CD4-positive, alpha-beta T cell treated with Interleukin-10 for 1 hour (primary cell): ENCODE results near the gene PPP2R2D.
"Not testable (repeated sequence)": the region's sequence is repeated elsewhere in the genome, so short reads cannot be mapped to it uniquely, and the experiment has no call there.

Experiments used
- DNase-seq: peaks from one replicate; pipeline ENCODE4 v3.0.0-alpha.2; 2020

PPP2R2D gene

DNA sequence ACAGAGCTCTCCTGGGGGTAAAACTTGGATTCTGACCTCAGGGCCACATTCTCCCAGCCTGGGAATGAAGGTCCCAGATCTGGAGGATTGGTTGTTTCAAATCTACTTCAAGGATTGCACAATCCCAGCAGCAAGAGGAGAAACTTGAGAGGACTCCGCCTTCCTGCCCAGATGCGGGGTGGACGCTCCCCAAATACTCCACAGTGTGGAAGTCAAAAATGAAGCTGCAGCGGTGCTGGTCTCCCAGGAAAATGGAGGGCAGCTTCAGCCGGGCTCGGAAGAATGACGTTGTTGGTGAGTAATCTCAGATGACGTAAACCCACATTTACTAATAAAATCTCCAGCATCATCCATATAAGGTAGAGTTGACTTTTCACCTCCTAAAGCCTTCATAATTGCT is 31.5 kb upstream of the PPP2R2D start:
- DNase-seq, result no peak

DNA sequence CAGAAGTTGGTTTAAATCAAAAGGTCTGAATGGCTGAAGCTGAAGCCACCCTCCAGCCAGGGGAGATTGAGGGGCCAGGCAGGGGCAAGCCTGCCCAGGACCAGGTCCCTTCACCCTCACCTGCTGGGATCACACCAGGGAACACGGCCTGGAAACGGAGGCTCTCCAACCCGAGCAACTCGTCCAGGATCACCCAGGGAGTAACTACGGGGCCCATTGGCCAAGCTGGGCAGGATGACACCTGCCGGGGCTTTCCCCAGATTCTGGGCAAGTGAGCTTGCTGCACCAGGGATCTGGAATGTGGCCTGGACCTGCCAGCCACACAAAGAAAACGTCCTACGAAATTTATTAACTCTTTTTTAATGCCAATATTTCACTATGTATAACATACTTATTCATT is 30.4 kb upstream of the PPP2R2D start:
- DNase-seq, result no peak

DNA sequence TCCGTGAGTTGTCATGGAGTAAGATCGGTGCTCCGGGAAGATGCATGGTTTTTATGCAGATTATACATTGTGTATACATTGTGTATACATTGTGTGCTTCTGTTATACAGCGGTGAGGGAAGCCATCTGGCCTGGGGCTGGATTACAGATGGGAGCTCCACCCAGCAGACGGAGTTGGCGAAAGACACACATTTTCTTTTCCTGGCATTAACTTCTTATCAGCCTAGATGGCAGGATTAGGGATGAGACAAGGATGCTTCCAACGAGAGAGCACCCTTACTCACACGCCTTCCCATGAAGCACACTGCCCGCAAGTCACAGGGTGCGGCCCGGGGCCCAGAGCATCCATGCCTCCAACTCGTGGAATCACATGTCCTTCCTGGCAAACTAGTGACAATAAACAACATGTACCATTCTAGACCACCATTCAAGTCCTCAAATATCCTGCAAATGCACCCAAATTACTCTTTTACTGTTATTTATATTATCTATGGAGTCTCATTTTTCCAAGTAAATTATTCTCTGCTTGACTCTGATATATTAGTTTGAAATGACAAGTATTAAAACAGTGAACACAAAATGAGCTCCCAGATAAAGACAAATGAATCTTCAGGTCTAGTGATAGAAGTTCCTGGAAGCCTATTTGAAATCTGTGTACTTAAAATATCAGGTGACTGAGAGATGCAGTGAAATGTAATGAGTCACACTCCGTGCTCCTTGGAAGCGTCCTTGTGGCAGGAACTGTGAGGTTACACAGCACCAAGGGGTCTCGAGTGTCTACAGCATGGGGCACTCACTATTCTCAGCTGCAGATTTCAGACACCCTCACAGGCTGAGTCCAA is 29.8 kb upstream of the PPP2R2D start:
- no peak for DNase-seq

DNA sequence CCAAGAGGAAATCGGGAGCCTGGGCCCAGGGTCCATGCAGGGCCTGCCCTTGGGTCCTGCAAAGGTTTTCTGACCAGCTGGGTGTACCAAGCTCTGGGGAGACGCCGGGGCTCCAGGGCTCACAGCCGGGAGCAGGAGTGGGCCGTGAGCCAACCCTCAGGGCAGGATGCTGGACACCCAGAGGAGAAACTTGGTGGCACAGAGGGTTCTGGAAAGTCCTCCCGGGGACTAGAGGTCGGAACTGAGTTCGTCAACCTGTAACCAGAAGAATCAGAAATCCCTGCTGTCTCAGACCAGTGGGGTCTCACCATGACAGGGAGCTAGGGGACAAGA is 29.2 kb upstream of the PPP2R2D start:
- DNase-seq, result no peak

DNA sequence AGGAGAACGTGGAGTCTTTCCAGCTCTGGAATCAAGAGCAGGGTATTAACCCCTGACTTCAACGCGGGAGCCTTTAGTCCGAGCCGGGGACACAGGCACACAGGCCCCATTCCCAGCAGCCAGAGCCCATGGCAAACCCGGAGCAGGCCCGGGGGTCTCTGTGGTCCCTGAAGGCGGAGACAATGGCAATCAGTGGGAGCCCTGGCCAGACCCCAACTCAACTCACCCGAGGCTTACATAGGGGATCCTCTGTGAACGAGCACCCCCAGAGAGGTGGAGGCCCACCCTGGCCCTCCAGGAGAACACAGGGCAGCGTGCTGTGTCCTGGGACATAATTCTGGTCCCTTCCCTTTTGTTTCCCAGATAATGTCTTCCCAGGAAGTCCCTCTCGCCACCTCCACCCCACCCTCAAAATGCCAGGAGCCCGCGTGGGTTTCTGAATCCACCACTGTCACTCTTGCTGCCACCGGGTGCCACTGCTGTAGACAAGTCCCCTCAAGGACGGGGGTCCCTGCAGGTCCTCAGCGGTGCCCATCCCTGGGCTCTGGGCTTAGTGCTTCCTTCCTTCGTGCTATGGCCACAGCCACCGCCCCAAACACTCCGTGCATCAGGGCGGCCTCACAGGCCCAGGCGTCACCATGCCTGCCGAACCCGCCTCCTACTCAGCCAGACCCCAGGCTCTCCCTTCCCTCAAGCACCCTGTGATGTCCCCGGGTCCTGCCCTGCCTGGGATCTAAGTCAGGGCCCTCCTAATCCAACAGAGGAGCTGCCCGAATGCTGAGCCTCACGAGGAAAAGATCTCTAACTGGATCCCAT is 28.6 kb upstream of the PPP2R2D start:
- DNase-seq, result no peak

DNA sequence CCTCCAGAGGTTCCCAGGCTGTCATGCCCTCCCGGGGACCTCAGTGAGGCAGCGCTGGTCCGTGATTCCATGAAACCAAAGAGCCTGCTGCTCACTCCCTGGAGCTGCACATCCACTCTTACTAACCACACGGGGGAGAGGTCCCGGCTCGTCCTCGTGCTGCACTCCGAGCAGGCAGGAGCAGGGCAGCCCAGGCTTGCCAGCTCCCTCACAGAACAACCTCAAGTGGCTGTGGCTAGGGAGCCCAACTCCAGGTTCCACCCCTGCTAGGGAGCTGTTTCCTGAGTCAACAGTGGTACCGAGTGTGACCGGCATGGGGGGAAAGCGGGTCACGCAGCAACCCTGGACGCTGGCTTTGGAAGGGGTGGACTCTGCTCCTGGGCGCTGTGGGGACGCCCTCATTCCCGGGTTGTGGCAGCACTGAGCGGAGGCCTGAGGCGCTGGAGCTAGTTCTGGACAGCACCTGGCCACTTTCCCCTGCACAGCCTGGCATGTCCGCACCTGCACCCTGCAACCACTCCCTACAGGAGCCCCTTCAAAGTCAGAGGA is 27.9 kb upstream of the PPP2R2D start:
- no peak for DNase-seq

DNA sequence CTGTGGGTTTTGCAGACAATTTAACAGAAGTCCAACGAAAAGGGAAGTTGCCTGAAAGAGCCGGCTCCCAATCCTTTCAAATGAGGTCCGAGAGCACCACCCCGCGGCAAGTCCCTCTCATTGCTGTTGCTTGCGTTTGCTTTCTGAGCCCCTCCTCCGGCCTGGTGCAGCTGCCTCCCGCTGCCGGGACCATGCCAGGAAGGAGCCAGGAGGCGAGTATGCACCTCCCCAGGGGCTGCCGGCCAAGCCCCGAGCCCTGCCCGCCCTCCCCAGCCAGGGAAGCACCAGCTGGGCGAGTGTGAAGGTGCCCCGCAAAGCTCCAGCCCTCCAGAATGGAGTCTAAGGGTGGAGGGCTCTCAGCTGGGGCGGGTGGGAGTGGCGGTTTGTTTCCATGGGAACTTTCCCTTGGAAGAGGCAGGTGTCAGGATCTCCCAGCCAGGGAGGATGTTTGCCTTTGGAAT is 25.8 kb upstream of the PPP2R2D start:
- peak; percentile 47 for DNase-seq

DNA sequence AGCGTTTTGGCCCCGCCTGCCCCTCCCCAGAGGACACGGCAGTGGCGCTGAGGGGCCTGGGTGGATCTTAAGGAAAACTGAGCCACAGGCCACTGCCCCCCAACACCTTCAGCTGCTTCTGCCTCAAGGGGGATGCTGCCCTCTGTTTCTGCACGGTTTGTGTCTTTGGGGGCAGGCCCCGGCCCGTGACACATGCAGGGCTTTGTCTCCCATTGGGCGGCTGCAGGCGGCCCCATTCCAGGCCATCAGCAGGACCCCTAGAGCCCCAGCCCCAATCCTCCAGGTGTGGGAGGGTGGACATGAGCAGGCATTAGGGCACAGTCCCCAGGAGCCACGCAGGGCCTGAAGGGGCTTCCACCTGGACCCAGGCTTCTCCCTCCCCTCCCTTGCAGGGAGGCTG is 25.3 kb upstream of the PPP2R2D start:
- DNase-seq, result no peak

DNA sequence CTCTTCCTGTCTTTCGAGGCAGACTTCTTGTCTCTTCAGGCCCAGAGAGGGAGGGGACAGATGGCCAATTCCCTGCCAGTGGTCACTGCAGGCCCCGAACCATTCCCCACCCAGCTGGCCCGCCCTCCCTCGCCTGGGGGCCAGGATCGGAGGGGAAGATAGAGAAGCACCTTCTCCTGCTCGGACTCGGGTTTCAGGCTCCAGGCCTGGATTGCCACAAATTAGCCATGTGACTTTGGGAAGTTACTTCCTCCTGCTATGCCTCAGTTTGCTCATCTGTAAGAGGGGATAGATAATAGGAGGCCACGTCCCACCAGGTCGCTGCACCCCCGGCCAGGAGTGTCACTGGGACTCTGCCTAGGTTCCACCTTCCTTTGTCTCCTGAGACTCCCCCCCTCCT is 24.8 kb upstream of the PPP2R2D start:
- DNase-seq, result no peak

DNA sequence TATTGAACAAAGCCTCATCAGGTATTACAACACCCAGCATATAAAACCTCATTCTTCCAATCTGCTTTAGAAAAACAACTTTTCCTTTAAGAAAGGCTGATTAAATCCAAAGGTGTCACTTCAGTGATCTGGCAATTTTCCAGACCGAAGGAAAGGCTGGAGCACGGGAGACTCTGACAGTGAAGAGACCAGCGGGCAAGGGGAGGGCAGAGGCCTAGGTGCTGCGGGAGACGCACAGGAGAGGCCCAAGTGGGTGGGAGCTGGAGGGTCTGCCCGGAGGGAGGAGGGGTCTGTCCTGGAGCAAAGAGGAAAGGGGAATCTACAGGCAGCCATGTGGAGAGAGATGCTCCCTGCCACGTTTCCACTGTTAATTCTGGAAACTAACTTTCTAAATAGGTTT is 24.3 kb upstream of the PPP2R2D start:
- DNase-seq, result no peak

DNA sequence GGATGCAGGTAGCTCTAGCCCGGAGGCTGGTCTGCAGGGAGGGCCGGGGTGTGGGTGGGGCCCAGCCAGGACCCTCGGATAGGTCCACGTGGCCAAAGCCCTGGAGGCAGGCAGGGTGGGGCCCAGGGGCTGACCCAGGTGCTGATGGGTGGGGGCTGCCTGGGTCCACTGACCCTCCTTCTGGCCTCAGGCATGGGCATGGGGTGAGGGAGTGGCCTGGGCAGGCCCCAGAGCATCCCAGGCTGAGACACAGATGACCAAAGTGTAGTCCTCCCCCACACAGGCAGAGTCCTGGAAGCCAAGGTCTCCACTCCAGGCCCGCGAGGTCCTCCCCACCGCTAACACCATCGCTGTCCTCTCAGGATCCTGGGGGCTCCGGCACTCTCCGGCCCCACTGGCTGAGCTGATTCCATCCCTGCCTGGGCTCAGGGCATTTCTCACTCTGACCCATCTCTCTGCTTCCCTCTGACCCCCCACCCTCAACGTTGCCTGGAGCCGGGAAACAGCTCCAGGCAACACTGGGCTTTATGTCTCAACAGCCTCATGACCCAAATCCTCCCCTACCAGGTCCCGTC is 20.7 kb upstream of the PPP2R2D start:
- no peak for DNase-seq

DNA sequence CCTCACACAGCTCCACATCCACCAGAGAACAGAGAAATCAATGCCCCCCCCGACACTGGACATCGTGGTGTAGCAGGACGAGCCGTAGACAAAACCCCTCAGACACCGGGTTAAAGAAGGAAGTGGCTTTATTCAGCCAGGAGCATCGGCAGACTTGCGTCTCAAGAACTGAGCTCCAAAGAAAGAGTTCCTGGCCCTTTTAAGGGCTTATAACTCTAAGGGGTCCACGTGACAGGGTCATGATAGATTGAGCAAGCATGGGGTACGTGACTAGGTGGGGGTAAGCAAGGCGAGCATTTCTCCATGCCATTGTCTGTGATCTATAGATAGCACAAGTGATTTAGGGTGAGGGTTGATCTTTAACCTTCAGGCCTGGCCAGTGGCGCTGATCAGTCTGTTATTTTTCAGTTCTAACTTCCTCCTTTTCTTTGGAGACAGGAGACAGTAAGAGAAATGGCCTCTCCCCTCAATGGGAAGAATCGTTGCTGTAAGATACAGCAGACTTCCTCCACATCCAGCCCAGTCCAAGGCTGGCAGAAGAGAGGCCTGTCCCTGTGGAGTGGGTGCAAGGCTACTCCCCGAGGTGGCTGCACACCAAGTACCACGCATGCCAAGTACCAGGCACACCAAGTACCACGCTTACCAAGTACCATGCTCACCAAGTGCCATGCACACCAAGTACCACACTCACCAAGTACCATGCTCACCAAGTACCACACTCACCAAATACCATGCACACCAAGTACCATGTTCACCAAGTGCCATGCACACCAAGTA is 19.5 kb upstream of the PPP2R2D start:
- DNase-seq, result no peak

DNA sequence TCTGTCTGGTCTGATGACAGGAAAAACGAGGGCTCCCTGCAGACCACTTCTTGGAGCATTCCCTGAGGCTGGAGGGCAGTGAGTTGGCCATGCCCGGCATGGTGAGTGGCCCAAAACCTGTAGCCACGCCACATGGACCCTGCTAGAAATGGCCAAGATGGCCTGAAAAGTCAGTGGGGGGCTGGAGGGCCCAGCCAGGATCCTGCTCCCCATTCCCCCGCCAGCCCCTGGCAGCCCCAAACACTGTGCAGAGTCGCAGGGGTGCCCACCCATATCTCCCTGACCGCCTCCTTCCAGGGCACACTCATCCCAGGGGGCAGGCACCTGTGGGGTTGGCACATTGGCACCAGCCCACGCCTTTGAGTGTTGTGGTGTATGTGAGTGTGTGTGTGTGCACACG is 18.7 kb upstream of the PPP2R2D start:
- DNase-seq, result no peak

DNA sequence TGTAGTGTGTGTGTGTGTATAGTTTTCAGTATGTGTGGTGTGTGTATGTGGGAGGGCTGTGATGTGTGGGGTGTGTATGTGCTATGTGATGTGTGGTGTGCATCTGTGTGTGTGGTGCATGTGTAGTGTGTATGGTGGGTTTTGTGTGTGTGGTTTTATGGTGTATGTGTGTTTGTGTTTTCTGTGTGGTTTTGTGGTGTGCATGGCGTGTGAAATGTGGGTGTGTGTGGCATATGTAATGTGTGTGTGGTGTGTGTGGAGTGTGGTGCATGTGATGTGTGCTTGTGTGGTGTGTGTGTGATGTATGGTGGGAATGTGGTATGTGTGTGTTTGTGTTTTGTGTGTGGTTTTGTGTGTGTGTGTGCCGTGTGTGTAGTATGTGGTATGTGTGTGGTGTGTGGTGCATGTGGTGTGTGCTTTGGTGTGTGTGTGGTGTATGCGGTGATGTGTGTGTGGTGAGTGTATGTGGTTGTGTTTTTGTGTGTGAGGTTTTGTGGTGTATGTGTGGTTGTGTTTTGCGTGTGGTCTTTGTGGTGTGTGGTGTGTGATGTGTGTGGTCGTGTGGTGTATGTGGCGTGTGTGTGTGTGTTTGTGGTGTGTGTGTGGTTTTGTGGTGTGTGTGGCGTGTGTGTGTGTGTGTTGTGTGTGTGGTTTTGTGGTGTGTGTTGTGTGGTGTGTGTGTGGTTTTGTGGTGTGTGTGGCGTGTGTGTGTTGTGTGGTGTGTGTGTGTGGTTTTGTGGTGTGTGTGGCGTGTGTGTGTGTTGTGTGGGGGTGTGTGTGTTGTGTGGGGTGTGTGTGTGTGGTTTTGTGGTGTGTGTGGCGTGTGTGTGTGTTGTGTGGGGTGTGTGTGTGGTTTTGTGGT is 18.0 kb upstream of the PPP2R2D start:
- no peak for DNase-seq

DNA sequence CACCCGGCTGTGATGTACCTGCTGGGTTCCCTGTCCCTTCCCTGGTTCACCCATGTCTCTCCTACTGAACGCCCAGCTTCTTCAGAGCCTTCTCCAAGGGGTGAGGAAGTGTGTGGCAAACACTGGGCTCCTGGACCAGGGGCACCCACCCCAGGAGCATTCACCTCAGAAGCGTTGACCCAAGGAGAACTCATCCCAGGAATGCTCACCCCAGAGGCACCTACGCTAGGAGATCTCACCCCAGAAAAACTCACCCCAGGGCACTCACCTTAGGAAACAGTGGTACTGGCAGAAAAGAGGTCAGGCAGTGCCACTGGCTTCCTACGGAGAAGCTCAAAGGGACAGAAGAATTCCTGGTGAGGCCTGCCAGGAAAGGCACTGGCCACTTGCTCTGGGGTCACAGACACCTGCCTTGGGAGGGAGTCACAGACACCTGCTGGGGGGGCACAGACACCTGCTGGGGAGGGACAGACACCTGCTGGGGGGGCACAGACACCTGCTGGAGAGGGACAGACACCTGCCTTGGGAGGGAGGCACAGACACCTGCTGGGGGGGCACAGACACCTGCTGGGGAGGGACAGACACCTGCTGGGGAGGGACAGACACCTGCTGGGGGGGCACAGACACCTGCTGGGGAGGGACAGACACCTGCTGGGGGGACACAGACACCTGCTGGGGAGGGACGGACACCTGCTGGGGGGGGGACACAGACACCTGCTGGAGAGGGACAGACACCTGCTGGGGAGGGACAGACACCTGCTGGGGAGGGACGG is 17.0 kb upstream of the PPP2R2D start:
- not testable (repeated sequence) for DNase-seq

DNA sequence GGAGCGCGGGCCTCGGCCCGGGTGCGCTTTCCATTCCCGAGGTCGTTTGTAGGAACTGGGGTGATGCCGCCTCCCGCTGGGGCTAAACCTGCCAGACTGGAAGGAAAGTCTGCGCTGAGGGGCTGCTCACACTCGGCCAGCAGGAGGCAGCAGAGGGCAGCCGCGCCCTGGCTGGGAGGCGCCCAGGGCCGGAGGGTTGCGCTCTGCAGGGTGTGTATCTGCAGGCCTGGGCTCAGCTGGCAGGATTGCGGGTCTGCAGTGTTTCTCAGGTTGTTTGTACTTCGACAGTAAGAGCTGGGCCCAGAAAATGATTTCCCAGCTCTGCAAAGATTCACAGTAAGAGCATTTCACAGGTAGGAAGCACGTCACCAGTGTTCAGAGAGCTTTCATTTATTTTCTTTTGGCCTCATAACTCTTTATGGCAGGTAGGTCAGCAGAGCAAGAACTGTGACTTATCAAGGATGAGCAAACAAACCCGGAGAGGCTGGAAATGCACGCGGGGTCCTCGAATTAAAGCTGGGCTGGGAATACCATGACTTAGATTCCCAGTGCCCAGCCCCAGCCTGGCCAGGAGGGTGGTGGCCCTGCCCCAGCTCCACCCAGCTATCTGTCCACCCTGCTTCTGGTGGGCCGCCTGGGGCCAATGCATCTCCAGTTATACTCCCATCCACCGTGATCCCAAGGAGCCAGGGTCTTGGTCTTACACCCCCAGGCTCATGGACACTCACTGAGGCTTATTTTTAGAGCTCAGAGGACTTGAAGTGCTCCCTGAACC is 15.2 kb upstream of the PPP2R2D start:
- peak; percentile 80 for DNase-seq

DNA sequence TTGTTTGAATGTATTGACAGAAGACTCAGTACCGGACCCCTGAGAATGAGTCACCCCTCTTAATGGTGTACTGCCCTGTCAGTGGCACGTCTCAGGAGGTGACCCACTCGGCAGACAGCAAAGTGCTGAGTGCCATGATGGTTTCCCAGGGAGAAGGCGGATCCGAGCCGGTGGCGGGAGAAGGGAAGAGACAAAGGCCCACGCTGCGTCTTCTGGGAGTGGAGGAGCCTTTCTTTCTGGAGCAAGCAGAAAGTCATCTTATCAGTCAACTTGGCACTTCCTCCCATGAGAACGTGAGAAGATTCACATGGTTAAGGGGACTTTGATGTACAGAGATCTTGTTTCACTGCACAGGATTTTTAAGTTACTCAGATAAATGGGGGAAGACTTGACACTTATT is 14.6 kb upstream of the PPP2R2D start:
- DNase-seq, result no peak

DNA sequence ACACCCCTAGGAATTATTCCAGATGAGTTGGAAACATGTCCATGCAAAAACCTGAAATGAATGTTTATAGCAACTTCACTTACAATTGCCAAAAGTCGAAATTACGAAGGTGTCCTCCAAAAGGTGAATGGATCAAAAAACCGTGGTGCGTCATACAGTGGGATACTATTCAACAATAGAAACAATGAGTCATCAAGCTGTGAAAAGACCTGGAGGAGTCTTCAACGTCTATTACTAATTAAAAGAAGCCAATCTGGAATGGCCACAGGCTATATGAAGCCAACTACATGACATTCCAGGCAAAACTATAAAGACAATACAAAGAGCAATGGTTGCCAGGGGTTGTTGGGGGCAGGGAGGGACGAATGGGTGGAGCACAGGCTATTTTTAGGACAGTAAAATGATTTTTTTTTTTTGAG is 12.6 kb upstream of the PPP2R2D start:
- DNase-seq, result no peak

DNA sequence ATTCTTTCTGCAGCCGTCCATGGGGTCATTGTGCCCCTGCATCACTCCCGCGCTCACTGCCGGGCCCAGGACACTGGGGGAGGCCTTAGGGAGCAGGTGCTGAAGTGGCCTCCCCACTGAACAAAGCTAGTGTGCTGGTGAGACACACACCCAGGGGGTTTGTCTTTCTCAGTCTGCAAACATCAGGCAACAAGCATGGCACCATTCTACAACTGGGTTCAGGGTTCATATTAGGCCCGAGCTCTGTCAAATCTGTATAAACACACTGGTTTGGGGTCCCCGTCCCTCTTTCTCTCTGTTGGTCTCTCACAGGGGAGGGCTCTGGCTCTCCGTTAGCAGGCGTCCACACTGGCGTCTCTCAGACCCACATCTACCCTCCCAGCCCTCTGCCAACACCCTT is 11.1 kb upstream of the PPP2R2D start:
- DNase-seq, result no peak
